GM21390 (cell line): ENCODE results near the gene UBIAD1.
"Not testable (repeated sequence)": the region's sequence is repeated elsewhere in the genome, so short reads cannot be mapped to it uniquely, and the experiment has no call there.

Source experiments
- ATAC-seq: cut with Tn5 transposase; IDR thresholded peaks from one replicate; pipeline ENCODE4 v1.9.1; 2021; ENCODE audit not compliant: unreplicated experiment

Gene UBIAD1

DNA sequence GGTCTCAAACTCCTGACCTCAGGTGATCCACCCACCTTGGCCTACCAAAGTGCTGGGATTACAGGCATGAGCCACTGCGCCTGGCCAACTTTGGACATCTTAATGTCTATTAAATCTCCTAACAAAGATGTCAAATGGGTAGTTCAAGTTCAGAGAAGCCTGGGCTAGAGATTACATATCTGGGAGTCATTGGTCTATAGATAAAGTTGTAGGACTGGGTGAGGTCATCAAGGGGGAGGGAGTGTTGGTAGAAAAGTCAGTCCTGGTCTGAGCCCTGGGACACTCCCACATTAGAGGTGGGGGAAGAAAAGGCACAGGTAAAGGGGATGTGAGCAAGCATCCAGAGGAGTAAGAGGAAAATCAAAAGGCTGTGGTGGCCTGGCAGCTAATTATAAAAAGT, 6.6 kb downstream of the UBIAD1 start:
- no peak for ATAC-seq

DNA sequence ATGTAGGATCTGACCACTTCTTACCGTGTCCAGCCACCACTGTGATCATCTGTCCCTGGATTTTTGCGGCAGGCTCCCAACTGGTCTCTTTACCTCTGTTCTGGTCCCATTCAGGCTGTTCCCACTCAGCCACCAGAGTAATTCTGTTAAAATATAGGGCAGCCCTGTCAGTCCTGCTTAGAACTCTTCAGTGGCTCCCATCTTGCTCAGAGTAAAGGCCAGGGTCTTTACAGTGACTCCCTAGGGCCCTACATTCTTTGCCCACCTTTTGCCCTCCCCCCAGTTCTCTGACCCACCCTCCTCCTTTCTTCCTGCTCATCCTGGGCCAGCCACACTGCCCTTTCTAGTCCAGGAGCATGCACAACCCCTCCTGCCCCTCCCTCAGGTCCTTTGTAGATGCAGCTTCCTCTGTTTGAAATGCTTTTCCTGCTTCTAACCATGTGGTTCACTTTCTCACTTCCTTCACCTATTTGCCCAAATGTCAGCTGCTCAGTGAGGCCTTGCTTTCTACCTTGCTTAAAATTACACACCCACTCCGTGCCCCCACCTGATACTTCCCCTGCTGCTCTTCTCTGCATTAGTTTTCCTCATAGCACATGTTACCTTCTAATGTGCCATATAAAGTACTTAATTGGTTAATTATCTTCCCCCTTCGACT, 7.8 kb downstream of the UBIAD1 start:
- no peak for ATAC-seq

DNA sequence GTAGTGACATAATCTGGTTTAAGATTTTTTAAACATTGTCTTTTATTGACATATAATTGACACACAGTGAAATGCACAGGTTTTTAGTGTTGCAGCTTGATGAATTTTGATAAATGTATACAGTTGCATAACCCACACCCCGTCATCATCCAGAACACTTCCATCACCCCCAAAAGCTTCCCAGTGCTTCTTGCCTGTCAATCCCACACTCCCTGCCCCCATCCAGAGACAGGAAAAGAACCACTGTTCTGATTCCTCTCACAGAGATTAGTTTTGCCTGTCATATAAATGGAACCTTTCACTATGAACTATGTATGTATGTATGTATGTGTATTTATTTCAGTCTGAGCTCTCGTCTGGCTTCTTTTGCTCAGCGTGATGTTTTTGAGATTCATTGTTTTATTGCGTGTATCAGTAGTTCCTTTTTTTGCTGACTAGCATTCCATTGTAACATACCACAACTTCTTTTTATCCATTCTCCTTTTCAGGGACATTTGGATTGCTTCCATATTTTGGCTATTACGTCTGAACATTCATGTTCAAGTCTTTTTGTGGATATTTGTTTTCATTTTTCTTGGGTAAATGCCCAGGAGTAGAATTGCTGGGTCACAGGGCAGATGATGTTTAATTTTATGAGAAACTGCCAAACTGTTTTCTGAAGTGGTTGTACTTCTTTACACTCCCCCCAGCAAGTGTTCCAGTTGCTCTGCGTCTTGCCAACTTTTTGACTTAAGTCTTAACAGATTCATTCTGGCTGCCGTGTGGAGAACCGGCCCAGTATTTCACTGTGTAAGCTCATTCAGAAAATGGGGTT, 8.7 kb downstream of the UBIAD1 start:
- no peak for ATAC-seq

DNA sequence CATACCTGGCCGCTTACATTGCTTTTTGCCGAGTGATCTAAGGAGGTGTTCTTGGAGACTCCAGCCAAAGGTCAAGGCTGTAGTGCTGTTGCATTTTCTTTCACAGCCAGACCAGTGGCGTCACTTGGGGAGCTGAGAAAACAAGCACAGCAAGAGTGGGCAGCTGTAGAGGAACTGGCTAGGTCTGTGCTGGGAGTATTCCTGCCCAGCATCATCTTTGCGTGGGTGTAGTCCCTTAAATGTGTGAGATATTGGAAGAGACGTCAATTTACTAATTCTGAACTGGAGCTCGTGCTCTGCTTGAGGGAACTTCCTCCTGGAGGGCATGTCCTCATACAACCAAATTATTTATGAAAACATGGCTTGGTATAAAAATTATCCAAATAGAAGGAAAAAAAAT, 10.2 kb downstream of the UBIAD1 start:
- ATAC-seq = no peak

DNA sequence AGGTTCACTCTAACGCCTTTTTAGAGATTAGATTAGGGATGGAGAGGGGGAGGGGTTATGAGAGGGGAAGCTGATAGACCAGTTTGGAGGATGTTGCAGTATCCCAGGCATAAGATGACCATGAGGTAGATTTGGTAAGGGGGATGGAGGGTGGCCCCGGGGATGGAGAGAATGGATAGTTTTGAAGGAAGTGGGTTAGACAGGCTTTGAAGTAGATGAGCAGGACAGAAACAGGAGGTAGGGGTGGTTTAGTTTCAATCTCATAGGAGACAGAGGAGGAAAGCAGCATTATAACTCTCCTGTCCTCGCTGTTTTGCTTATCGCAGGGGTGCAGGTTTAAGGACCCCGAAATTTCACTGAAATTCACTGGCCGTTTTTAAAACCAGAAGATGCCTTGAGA, 11.8 kb downstream of the UBIAD1 start:
- no peak for ATAC-seq

DNA sequence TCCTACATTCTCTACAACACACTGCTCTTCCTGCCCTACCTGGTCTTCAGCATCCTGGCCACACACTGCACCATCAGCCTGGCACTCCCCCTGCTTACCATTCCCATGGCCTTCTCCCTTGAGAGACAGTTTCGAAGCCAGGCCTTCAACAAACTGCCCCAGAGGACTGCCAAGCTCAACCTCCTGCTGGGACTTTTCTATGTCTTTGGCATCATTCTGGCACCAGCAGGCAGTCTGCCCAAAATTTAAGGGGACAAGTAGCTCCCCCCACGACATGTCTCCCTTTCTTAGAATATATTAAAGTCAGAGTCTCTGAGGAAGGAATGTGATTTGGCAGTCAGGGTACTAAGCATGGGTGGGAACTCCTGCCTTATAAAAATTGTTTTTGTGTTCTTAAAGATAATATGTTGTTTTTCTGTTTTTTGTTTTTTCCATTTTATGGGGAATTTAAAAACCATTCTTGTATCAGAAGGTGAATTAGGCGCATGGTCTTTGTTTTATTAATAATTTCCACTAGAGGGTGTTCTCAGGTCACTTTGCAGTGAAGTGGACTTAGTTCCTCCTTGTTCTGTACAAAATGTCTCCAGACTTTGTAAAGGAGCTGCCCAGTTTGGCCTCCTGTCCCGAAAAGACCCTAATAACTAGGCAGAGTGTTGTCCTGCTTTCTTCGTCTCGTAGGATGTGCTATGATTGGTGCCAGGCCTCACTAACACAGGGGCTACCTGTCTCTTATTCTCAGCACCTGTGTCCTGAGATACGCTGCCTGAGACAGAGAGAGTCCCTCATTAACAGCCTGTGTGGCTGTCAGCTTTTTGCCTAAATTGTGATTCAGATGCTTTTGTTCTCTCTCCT, 13.1 kb downstream of the UBIAD1 start:
- ATAC-seq = no peak

DNA sequence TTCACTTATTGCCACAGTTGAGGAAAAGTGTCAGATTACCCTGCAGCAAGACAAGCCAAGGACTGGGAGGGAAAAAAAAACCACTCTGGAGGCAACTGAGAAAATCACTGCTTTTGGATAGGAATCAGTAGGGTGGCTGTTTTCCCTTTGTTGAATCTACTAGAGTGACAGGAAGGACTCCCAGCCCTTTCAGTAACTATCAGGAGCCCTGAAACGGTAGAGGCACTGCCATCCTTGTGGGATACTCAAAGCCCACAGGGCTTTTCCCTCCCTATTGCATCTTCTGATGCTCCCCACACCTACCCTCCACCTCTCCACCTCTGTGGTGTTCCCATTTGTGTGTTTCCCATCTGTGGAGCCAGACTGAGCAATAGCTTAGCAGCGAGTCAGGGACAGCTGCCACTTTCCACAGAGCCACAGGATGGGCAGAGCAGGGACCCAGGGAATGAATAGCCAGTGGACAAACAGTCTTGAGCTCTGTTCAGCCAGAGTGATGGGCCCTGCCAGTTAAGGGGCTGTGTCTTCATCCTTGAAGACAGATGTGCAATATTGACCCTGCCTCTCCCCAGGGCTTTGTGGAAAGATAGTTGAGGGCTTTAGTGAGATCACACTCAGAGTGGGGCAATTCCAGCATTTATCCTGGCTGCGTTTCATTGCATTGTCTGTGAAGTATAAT, 13.9 kb downstream of the UBIAD1 start:
- no peak for ATAC-seq

DNA sequence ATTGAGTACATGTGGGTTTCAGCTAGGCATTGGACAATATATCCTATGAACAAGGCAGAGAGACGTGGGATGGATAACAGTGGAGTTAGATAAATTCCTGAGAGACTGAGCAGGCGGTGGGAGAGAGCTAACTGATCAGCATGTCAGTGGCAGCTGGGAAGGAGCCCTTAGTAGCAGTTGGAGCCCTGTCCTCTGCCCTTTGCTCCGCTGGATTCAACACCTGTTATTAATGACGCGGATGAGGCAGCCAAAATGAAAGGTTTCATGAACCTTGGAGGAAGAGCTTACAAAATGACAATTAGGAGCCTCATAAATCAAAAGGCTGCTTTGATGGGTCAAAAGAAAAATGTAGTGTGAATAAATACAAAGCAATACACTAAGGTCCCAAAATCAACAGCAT, 16.1 kb downstream of the UBIAD1 start:
- ATAC-seq = no peak

DNA sequence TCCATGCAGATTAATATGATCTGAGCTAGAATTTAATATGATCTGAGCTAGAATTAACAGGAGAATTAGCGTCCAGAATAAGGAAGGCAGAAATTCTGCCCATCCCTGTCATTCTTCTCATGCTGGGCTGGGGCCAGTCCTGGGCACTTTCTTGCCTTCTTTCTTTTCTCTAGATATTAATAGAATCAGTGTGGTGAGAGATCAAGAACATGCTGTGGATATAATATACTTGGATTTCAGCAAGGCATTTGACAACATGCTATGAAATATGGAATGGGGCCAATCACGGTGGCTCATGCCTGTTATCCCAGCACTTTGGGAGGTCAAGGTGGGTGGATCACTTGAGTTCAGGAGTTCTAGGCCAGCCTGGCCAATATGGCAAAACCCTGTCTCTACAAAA, 18.1 kb downstream of the UBIAD1 start:
- no peak for ATAC-seq

DNA sequence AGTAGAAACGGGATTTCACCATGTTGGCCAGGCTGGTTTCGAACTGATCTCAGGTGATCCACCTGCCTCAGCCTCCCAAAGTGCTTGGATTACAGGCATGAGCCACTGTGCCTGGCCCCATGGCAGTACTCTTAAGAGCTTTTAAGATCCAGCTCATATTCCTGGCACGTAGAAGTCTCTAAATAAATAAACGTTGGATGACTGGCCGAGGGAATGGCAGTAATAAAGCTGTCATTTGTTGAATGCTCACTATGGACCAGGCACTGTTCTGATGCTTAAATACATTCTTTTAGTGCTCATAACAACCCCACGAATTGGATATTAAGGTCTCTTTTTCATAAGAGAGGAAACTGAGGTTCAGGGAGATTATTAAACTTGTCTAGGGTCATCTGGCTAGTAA, 20.9 kb downstream of the UBIAD1 start:
- ATAC-seq = no peak

DNA sequence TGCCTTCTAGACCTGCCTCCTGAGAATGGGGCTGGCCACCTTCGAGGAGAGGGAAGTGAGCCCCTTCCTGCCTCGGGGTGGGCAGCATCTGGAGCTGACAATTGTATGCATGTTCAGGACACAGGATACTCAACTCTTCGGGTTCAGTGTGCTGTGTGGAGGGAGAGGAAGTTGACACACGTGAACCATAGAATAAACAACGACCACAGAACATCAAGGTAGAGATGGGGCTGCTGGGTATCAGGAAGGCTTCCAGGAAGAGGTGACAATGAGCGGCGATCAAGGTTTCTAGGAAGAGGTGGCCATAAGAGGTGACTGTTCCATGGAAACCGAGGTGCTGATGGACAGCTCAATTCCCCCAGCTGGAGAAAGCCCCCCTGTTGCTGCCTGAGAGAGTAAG, 22.0 kb downstream of the UBIAD1 start:
- no peak for ATAC-seq

DNA sequence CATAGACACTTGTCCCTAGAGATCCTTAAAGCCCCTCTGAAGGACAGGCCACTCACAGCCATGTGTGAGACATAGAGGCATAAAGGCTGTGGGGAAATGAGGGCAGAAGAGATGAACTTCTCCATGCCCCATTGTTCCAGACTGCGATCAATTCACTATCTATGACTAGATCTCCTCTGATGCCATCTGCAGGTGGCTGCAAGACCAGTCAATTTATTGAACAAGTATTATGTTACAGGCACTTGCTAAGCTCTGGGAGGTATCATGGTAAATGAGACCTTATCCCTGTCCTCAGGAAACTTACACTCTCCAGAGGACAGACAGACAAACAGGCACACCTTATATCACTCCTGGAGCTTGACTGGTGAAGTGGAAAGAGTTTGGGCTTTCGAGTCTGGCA, 22.9 kb downstream of the UBIAD1 start:
- no peak for ATAC-seq

DNA sequence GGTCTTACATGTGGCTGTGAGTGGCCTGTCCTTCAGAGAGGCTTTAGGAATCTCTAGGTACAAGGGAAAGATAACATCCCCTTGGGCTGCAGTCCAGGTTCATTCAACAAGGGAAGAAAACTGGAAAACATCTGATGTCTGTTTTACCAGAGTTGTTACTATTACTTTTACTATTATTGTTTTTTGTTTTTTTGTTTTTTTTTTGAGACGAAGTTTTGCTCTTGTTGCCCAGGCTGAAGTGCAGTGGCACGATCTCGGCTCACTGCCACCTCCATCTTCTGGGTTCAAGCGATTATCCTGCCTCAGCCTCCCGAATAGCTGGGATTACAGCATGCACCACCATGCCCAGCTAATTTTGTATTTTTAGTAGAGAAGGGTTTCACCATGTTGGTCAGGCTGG, 24.8 kb downstream of the UBIAD1 start:
- ATAC-seq = not testable (repeated sequence)

DNA sequence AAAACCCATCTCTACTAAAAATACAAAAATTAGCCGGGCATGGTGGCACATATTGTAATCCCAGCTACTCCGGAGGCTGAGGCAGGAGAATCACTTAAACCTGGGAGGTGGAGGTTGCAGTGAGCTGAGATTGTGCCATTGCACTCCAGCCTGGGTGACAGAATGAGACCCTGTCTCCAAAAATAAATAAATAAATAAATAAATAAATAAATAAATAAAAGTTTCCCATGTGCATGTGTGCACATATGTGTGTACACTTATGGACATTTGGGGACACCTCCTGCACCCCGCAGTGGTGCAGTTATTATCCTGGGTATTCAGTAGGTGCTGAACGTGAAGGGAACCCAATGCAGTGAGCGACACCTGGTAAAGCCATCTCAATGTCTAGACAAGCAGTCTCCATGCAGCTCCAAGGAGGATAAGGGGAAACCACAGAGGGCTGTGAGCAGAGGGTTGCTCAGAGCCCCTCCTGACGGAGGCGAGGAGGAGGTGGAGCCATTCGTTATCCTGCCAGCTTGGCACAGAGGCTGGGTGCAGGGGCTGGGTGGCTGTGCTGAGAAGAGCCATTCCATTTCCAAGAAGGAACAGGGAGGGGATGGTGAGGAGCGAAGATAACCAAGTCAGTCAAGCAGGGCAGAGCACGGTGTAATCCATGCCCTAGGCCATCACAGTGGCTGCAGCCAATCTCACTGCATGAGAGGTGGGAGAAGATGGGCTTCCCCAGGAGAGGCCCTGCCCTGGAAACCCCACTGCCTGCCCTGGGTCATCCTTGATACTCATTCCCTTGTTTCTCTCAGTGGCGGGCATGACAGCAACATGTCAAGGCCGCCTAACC, 25.6 kb downstream of the UBIAD1 start:
- no peak for ATAC-seq

DNA sequence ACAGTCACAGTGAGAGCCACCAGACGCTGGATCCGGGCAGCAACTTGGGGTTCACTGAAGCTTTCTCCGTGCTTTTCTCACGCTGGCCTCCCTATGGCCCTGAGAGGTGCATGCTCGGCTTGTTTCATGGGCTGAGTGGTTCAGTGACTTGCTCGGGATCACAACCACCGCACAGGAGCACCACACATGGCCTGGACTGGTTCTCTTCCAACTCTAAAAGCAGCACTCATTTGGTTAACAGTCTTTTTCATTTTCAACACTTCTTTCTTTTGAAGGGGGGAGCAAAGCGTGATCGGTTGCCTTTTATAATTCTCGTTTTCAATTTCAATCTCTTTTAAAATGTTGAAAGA, 26.2 kb downstream of the UBIAD1 start:
- no peak for ATAC-seq

DNA sequence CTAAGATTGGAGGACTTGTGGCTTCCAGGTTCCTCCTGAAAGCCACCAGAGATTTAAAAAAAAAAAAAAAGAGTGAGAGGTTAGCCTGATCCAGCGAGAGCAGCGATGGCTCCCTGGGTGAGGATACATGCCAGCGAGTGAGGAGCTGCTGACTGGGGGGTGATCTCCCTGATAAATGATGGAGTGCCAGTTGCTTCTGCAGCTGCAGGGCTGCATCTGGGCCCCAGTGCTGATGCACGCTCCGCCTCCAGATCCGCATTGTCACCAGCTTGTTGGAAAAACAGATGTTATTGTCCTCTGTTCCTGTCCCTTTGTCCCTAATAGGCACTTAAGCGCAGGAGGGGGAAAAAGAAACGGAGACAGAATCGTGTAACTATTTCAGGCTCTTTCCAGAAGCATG, 28.6 kb downstream of the UBIAD1 start:
- ATAC-seq = no peak

DNA sequence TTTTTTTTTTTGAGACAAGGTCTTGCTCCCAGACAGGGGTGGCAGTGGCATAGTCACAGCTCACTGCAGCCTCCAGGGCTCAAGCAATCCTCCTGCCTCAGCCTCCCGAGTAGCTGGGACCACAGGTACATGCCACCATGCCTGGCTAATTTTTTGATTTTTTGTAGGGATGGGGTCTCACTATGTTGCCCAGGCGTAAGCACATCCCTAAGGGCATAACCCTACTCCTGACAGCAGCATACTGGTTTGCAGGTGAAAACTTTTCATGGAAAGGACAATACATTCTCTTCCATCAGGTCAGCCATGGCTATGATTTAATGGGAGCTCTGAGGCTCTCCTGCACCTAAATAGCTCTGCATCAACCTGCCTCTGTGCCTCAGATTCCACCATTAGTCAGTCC, 29.4 kb downstream of the UBIAD1 start:
- ATAC-seq = no peak

DNA sequence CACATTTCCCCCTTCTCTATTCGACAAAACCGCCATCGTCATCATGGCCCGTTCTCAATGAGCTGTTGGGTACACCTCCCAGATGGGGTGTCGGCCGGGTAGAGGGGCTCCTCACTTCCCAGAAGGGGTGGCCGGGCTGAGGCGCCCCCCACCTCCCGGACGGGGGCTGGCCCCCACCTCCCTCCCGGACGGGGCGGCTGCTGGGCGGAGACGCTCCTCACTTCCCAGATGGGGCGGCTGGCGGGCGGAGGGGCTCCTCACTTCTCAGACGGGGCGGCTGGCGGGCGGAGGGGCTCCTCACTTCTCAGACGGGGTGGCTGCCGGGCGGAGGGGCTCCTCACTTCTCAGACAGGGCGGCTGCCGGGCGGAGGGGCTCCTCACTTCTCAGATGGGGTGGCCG, 32.5 kb downstream of the UBIAD1 start:
- ATAC-seq = not testable (repeated sequence)

DNA sequence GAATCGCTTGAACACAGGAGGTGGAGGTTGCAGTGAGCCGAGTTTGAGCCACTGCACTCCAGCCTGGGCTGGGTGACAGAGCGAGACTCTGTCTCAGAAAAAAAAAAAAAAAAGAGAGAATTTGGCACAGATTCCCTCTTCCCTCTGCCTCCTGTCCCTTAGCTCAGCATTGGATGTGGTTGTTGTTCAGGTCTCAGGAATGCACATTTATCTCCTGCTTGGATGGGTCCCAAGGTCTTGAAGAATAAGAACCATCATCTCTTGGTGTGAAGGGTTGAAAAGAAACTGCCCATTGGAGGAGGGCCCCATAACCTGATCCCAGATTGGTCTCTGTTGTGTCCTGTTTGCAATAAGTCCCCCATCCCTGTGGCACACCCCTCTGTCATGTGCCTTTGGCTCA, 34.9 kb downstream of the UBIAD1 start:
- no peak for ATAC-seq

DNA sequence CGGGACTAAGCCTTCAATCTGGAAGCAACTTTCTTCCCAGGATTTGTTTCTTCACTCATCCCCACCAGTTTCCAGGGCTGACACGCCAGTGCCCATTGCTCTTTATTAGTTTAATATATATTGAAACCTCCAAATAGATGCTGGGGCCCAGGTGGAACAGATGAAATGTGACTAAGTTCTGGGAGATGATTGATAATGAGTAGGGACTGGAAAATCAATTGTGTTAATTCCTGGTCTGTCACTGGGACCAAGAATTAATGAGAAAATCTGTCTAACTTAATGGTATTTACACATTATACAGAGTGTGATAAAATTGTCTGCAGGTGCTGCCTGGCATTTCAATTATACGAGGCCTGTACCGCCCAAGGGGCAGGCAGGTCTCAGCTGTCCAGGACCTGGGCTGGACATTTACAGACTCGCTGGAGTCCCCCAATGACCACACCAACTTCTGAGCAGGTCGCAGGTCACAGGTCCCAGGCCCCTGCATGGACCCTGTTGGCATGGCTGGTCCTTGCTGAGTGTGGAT, 35.8 kb downstream of the UBIAD1 start:
- ATAC-seq = no peak
